DND-41 (cell line): ENCODE results near the gene GPR146.

Experiments used
- ATAC-seq: fragments of 200-7000 bp; cut with Tn5 transposase; 3 replicates; pipeline ENCODE4 v1.9.1; 2021; ENCODE audit warnings: low read depth; ENCODE audit not compliant: insufficient read depth
- DNase-seq: peaks from one replicate; pipeline ENCODE4 v3.0.0-alpha.2; 2020
- H2AFZ ChIP-seq: 2 replicates; pipeline ENCODE4 v1.6.0; 2012; ENCODE audit warnings: low read depth, low read length
- H3K27ac ChIP-seq: 2 replicates; pipeline ENCODE4 v1.5.1; 2012; ENCODE audit warnings: low read length, inconsistent platforms
- H3K27me3 ChIP-seq: fragments of 200-600 bp; sonication (generic); 2 replicates; pipeline ENCODE4 v1.6.0; 2012; ENCODE audit warnings: low read length, mild to moderate bottlenecking, inconsistent platforms; ENCODE audit not compliant: insufficient read depth, poor library complexity
- H3K36me3 ChIP-seq: 2 replicates; pipeline ENCODE4 v1.5.1; 2012; ENCODE audit warnings: low read length, inconsistent platforms; ENCODE audit not compliant: insufficient read depth
- H3K4me1 ChIP-seq: 2 replicates; pipeline ENCODE4 v1.5.1; 2012; ENCODE audit warnings: mild to moderate bottlenecking, low read length; ENCODE audit not compliant: insufficient read depth
- H3K4me2 ChIP-seq: 2 replicates; pipeline ENCODE4 v1.6.0; 2012; ENCODE audit warnings: mild to moderate bottlenecking, moderate library complexity, low read length, inconsistent platforms; ENCODE audit not compliant: insufficient read depth
- H3K4me3 ChIP-seq, 2 experiments: fragments of 200-600 bp in 1 of 2; shearing (Covaris generic) in 1 of 2; 2 replicates each; pipeline ENCODE4 v1.5.1; 2012 to 2016; ENCODE audit warnings: inconsistent platforms in 2 of 2, low read length in 2 of 2, mild to moderate bottlenecking in 2 of 2, low read depth in 1 of 2, moderate library complexity in 1 of 2
- H3K79me2 ChIP-seq: 2 replicates; pipeline ENCODE4 v1.6.0; 2012; ENCODE audit warnings: low read length, inconsistent platforms; ENCODE audit not compliant: insufficient read depth
- H3K9ac ChIP-seq: 2 replicates; pipeline ENCODE4 v1.6.0; 2012; ENCODE audit warnings: low read depth, mild to moderate bottlenecking, inconsistent platforms, low read length, moderate library complexity
- H3K9me3 ChIP-seq: 2 replicates; pipeline ENCODE4 v1.5.1; 2012; ENCODE audit warnings: low read length, moderate library complexity, mild to moderate bottlenecking, inconsistent platforms; ENCODE audit not compliant: insufficient read depth, severe bottlenecking
- H4K20me1 ChIP-seq: 2 replicates; pipeline ENCODE4 v1.6.0; 2012; ENCODE audit warnings: low read length; ENCODE audit not compliant: insufficient read depth
- CTCF ChIP-seq: IDR thresholded peaks from 2 replicates; pipeline ENCODE4 v1.5.1; 2012; ENCODE audit warnings: borderline replicate concordance, low read length, moderate library complexity, mild to moderate bottlenecking; ENCODE audit not compliant: poor library complexity, severe bottlenecking; ENCODE audit errors: extremely low read depth
- EZH2 ChIP-seq: IDR thresholded peaks from 3 replicates; pipeline ENCODE4 v1.6.1; 2012; ENCODE audit warnings: borderline replicate concordance, low read depth, mild to moderate bottlenecking, moderate library complexity, low read length, inconsistent platforms; ENCODE audit not compliant: severe bottlenecking

GPR146 gene

DNA sequence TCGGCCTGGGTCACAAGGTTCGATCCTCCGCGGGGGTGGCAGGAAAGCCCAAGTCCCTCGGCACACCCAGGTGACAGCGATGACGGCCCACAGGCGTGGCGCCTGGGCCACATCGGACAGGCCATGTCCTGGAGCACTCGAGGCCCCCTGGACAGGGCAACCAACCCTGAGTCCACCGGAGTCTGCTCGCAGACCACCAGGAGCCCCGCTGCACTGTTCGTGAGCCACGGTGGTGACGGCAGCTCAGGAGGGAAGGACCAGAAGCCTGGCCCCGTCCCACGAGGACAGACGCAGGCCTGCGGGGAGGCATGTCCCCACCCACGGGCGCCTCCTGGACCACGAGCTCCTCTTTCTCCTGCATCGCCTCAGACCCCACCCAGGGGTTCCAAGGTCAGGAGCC is 22.4 kb upstream of the GPR146 start:
- H3K27me3 ChIP-seq = no peaks in the 10 kb centered on the region
- peaks cover 13% of the 10 kb centered on the region for H4K20me1 ChIP-seq
- H3K36me3 ChIP-seq = no peaks in the 10 kb centered on the region
- H3K9me3 ChIP-seq = peaks cover 19% of the 10 kb centered on the region
- H3K9ac ChIP-seq = no peak overlapping the region
- TF ChIP-seq CTCF (no peak), EZH2 (no peak)
- DNase-seq (no peak), ATAC-seq (no peak)
- no peaks in the 10 kb centered on the region for H3K4me1 ChIP-seq
- no peak overlapping the region for H3K4me2 ChIP-seq
- H3K4me3 ChIP-seq = no peak overlapping the region
- no peak overlapping the region for H2AFZ ChIP-seq
- no peak overlapping the region for H3K27ac ChIP-seq
- H3K79me2 ChIP-seq = no peaks in the 10 kb centered on the region

DNA sequence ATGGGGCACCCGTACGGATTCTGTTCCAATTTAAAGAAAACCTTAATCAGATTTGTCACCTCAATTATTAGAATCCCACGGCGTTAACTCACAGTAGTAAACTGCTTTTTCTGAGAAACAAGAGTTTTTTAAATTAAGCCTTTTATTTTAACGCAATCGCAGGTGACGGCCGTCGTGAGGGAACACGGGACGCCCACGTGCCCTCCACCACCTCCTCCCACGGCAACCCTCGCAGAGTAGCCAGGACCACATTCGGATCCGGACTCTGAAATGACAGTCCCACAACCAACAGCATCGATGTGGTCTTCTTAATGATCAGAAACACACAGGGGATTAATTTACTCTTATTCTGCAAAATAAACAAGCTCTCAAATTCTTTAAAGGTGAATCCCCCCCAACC is 22.0 kb upstream of the GPR146 start:
- Histone ChIP-seq H3K27me3 (no peaks in the 10 kb centered on the region), H3K9me3 (peaks cover 19% of the 10 kb centered on the region), H3K9ac (no peak overlapping the region), H2AFZ (no peak overlapping the region), H3K4me2 (no peak overlapping the region), H3K79me2 (no peaks in the 10 kb centered on the region), H3K4me3 (no peak overlapping the region), H3K36me3 (no peaks in the 10 kb centered on the region), H4K20me1 (peaks cover 13% of the 10 kb centered on the region), H3K27ac (no peak overlapping the region), H3K4me1 (no peaks in the 10 kb centered on the region)
- TF ChIP-seq EZH2 (no peak), CTCF (no peak)
- DNase-seq = no peak
- no peak for ATAC-seq

DNA sequence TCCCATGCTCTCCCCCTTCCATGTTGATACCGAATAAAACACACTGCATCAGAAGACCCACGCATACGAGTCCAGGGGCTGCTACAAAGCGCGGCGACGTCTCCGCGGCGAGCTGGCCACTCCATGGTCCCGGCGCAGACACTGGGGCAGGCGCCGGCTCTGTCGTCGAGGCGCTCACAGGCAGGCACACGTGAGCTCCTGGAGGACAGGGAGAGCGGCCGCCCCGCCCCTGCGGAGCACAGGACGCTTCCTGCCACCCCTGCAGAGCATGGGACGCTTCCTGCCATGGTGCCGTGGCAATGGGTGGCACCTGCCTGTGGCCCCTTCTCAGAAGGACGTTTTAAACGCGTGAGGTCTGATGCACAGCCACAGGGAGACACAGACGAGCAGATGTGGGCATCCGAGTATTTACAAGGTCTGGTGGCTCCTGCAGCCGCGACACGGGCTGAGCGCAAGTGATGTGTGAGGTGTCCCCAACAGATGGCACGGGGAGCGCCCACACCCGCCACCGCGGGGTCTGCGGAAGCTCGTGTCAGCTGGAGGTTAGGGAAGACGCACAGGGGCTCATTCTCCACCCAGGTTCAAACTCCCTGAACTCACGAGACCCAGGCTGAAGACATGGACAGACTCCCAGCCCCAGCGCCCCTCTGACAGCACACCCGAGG is 21.4 kb upstream of the GPR146 start:
- DNase-seq = no peak
- H3K4me1 ChIP-seq = no peaks in the 10 kb centered on the region
- no peak overlapping the region for H3K4me3 ChIP-seq
- H3K79me2 ChIP-seq = no peaks in the 10 kb centered on the region
- H4K20me1 ChIP-seq = peaks cover 13% of the 10 kb centered on the region
- no peaks in the 10 kb centered on the region for H3K36me3 ChIP-seq
- H3K9me3 ChIP-seq = peaks cover 19% of the 10 kb centered on the region
- TF ChIP-seq CTCF (no peak), EZH2 (no peak)
- no peak for ATAC-seq
- H3K27me3 ChIP-seq = no peaks in the 10 kb centered on the region
- H2AFZ ChIP-seq = no peak overlapping the region
- H3K4me2 ChIP-seq = no peak overlapping the region
- H3K9ac ChIP-seq = no peak overlapping the region
- no peak overlapping the region for H3K27ac ChIP-seq
